Adrenal gland (tissue), 5 donors: ENCODE measurements around the gene MATN3.

ENCODE experiments used
- CTCF ChIP-seq, 6 experiments: fragments of 450-650 bp in 4 of 6; fragments of 200-600 bp in 2 of 6; sonication (generic) in 1 of 6; IDR thresholded peaks; 1 replicate in 5 of 6; 2 replicates in 1 of 6; pipeline versions ENCODE4 v1.5.1 to v1.8.0; 2016 to 2021; ENCODE audit warnings: antibody characterized with exemption in 6 of 6, mild to moderate bottlenecking in 2 of 6, moderate library complexity in 1 of 6
- POLR2A ChIP-seq, 2 donors: fragments of 450-650 bp; IDR thresholded peaks; one replicate each; pipeline ENCODE4 v1.6.1; 2017; ENCODE audit warnings: antibody characterized with exemption in 2 of 2, mild to moderate bottlenecking in 2 of 2, moderate library complexity in 1 of 2
- donor health status: DM: no; HTN: no; CAD: no.

GRCh38 chr2:20019747-20020146 is 7.3 kb upstream of the MATN3 start:
- no peak for TF ChIP-seq POLR2A (IDR thresholded peaks at IDR 0.05)
- TF ChIP-seq CTCF (IDR thresholded peaks at IDR 0.05): no peak
